Measurements from ENCODE around the gene CLRN3.

Gene CLRN3

DNA sequence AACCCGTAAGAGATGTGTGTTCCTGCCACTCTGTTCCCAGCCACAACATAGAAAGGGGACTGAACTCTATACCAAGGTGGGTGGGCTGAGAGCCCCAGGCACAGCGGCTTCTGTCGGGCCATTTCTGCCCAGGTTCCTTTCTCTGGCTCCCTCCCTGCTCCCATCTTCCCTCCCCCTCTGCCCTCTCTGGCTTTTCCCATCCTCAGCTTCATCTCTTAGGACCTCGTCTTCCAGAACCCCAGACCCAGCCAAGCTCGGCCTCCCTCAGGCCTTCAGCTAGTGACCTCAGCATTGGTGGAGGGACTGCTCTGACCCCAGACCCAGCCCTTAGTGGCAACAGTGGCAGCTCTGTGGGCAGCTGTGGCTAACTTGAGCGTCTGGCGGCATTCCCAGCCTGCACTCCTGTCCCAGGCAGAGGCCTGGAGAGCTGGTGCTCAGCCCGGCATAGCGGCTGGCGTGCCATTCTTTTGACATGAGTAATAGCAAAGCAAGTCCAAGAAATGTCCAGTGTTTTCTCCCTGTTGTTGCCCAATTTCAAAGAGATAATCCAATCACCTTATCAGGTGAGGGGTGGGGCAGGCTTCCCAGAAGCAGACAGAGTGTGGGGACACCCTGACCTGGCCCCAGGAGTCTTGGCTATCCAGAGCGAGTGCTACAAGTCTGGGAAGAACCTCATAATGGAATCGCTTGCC is 30.1 kb upstream of the CLRN3 start:
- no peaks in the 10 kb centered on the region for H3K9me3 Mint-ChIP-seq
- no peak overlapping the region for H3K4me3 Mint-ChIP-seq
- H3K4me1 Mint-ChIP-seq (ENCODE audit: low read depth): peaks cover 10% of the 10 kb centered on the region
- H3K27me3 Mint-ChIP-seq: no peaks in the 10 kb centered on the region
- no peak overlapping the region for H3K27ac Mint-ChIP-seq
- H3K36me3 Mint-ChIP-seq (ENCODE audit: low read depth): no peaks in the 10 kb centered on the region

GRCh38 chr10:127922206-127922605 is 29.5 kb upstream of the CLRN3 start:
- H3K4me3 Mint-ChIP-seq: no peak overlapping the region
- no peaks in the 10 kb centered on the region for H3K27me3 Mint-ChIP-seq
- no peak overlapping the region for H3K27ac Mint-ChIP-seq
- no peaks in the 10 kb centered on the region for H3K9me3 Mint-ChIP-seq
- H3K36me3 Mint-ChIP-seq (ENCODE audit: low read depth): no peaks in the 10 kb centered on the region
- H3K4me1 Mint-ChIP-seq (ENCODE audit: low read depth): peaks cover 10% of the 10 kb centered on the region

- H3K4me1 Mint-ChIP-seq (ENCODE audit: low read depth): peaks cover 10% of the 10 kb centered on the region
- no peaks in the 10 kb centered on the region for H3K27me3 Mint-ChIP-seq
- H3K36me3 Mint-ChIP-seq (ENCODE audit: low read depth): no peaks in the 10 kb centered on the region
- H3K27ac Mint-ChIP-seq: no peak overlapping the region
- no peaks in the 10 kb centered on the region for H3K9me3 Mint-ChIP-seq
- no peak overlapping the region for H3K4me3 Mint-ChIP-seq
Measured at GRCh38 chr10:127921753-127922145, 29.0 kb upstream of the CLRN3 start.

DNA sequence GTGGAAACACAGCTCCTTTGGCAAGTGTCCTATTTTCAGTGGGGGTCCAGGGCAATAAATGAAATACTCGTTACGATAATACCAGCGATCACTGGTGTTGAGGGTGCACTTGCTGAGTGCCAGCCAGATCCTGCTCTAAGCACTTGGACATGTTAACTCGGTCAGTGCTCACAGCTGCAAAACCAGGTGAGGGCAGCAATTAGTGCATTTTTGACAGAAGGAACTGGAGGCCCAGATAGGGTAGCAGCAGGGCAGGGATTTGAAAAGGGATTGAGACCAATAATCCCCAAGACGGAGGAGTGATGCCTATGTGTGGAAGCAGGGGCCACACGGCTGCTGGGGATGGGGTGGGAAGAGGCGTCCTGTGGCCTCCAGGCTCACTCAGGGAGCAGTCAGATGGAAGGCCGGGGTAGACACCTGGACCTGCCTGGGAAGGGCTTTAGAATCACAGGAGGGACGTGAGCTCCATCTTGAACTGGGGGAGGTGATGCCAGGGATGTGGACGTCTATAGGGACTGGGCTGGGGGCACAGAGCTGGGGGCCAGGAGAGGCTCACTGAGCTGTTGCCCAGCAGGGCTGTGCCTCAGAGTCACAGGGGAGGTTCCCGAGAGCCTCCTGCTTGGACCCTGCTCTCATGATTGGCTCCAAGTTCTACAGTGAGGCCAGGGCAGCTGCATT is 28.5 kb upstream of the CLRN3 start:
- H3K27ac Mint-ChIP-seq: no peak overlapping the region

DNA sequence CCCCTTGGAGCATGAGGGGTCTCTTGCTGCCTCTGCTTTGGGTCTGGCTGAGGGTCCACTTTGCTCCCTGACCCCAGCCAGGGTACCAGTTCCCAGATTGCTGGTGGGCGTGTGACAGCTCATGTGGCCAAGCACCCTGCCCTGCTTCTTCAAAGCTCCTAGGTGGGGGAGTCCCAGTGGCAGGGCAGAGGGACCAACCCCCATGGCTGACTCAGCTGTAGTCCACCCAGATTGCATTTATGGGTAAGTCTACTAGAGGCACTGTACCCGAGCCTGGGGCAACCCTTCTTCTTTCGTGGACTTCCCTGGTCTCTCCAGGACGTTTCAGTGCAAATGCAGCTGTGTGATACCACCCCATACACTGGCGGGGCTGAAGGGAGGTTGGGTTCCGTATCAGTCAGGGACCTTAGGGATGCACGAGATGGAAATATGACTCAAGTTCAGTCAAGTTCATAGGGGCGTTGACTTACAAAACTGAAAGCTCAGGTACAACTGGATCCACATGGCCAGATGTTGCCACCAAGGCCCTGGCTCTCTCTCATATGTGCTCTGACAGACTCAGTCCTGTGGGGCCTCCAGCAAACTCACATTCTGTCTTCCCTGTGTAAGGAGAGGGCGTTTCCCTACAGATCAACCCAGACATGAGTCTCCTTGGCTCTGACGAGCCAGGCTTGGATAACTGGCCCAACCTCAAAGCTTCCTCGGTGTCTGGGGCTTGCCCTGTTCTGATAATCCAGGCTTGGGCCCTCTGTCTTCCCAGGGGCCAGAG is 27.7 kb upstream of the CLRN3 start:
- Mint-ChIP-seq H3K4me1 (ENCODE audit: low read depth) (peaks cover 10% of the 10 kb centered on the region), H3K4me3 (no peak overlapping the region), H3K27me3 (no peaks in the 10 kb centered on the region), H3K27ac (no peak overlapping the region), H3K36me3 (ENCODE audit: low read depth) (no peaks in the 10 kb centered on the region), H3K9me3 (peaks cover 4% of the 10 kb centered on the region)

More for the DNA sequence above, 28.5 kb upstream of the CLRN3 start:
- Mint-ChIP-seq H3K9me3 (peaks cover 2% of the 10 kb centered on the region), H3K4me1 (ENCODE audit: low read depth) (peaks cover 10% of the 10 kb centered on the region), H3K27me3 (no peaks in the 10 kb centered on the region), H3K36me3 (ENCODE audit: low read depth) (no peaks in the 10 kb centered on the region), H3K4me3 (no peak overlapping the region)

DNA sequence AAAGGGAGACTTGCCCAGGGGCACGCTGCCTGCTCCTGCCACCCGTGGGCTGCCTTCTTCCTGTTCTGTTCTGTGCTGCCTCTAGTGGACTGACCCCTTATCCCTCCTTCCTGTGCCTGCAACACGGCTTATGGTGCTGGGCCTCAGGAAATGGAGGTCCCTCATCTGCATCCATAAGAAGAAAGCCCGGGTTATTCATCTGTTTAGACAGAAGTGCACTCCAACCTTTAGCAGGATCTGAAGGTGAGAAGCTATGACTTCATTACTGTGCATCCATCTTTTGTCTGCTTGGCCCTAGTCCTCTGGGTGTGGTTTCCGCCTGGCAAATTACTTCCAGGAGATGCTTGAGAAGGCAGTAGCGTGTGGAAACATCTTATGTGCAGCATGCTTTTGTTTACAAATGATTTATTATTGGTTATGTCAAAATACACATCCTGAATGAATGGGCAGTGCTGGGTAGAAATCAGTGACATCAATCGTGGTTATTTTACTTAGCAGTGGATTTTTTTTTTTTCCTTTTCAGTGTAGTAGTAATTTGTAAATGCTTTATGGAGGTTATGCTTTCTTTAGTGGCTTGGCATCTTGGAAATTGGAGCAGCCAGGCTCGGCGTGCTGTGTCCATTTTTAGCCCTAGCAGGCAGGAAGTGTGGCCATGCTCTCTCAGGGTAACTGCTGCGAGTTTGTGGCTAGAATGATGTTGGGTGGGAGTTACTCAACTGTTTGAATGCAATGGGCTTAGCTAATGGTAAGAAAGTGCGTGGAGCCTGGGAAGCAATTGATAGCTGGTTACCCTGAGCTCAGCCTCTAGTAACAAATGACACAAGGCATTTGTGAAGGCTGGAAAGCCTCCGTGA is 26.9 kb upstream of the CLRN3 start:
- Mint-ChIP-seq H3K4me1 (ENCODE audit: low read depth) (peaks cover 10% of the 10 kb centered on the region), H3K27ac (no peak overlapping the region), H3K4me3 (no peak overlapping the region), H3K36me3 (ENCODE audit: low read depth) (no peaks in the 10 kb centered on the region), H3K9me3 (peaks cover 4% of the 10 kb centered on the region), H3K27me3 (no peaks in the 10 kb centered on the region)

DNA sequence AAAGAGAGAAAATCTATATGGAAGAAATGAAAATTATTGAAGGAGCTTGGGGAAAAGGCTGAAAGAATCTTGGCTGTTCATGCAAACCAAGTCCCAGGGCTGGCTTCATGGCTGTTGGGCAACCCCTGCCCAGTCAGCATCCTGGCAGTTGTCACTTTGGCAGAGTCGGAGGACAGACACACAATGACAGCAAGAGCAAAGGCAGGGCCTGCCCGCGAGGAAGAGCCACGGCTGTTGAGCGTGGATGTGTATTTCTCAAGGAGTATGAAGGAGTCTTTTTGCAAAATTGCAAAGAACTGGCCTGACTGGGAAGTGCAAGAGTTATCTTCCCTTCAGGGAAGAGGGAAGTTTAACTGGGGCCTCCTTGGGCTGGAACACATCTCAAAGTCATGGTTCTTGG is 25.8 kb upstream of the CLRN3 start:
- no peaks in the 10 kb centered on the region for H3K27me3 Mint-ChIP-seq
- H3K36me3 Mint-ChIP-seq (ENCODE audit: low read depth): no peaks in the 10 kb centered on the region
- no peak overlapping the region for H3K4me3 Mint-ChIP-seq
- peaks cover 4% of the 10 kb centered on the region for H3K9me3 Mint-ChIP-seq
- H3K4me1 Mint-ChIP-seq (ENCODE audit: low read depth): peaks cover 10% of the 10 kb centered on the region
- H3K27ac Mint-ChIP-seq: no peak overlapping the region

DNA sequence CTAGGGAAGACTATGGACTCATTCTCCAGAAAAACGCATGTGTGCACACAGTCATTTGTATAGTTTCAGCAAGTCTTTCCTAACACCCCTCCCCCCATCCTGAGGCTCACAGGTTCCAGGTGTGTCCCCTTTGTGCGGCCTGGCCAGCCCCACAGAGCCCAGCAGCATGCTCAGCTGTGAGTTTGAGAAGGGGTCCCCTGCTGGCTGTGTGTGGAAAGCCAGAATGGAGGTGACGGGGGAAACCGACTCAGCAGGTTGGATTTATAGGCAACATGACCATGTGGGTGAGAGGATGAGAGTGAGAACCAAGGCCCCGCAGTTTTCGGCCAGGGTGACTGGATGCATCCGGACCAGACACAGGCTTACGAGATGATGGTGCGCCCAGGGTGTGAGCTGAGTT is 24.1 kb upstream of the CLRN3 start:
- Mint-ChIP-seq H3K4me1 (ENCODE audit: low read depth) (peaks cover 10% of the 10 kb centered on the region), H3K27me3 (no peaks in the 10 kb centered on the region), H3K27ac (no peak overlapping the region), H3K9me3 (peaks cover 4% of the 10 kb centered on the region), H3K36me3 (ENCODE audit: low read depth) (no peaks in the 10 kb centered on the region), H3K4me3 (no peak overlapping the region)

DNA sequence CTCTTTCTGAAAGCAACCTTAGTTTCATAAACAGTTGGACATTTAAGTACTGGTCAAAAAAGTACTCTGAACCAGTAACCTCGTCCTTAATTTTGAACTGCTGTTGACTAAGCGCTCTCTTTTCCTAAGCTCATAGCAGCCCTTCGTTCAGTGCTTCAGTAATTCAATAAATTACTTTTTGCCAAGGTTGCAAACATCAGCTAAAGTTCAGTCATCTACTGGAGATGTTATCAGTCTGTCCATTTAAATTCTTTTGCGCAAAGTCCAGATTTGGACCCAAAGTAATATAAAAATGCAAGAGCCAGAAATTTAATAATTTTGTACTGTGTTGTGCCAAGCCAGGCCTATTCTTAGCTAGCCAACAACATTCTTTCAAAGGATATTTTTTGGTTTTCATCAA is 22.6 kb upstream of the CLRN3 start:
- Mint-ChIP-seq H3K36me3 (ENCODE audit: low read depth) (no peaks in the 10 kb centered on the region), H3K27me3 (no peaks in the 10 kb centered on the region), H3K4me1 (ENCODE audit: low read depth) (peaks cover 10% of the 10 kb centered on the region)

DNA sequence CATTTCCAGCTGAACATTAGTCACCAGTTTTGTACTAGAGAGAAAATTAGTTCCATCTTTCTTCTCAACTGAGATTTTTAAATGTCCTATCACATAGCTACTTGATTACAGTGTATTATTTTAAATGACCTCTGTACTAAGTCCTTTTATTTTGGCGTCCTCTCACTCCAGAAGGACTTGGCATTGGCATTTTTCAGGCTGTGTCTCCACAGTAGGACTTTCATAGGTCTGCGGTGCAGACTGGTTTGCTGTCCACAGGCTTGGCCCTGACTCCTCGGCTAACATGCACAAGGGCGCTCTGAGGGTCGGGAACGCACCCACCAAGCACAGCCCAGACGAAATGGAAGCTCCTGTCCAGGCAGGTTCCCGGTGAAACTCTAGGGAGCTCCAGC is 20.6 kb upstream of the CLRN3 start:
- Mint-ChIP-seq H3K4me1 (ENCODE audit: low read depth) (no peaks in the 10 kb centered on the region), H3K27ac (no peak overlapping the region), H3K9me3 (peaks cover 4% of the 10 kb centered on the region), H3K4me3 (no peak overlapping the region), H3K27me3 (peaks cover 1% of the 10 kb centered on the region), H3K36me3 (ENCODE audit: low read depth) (no peaks in the 10 kb centered on the region)

More for the DNA sequence above, 22.6 kb upstream of the CLRN3 start:
- H3K27ac Mint-ChIP-seq: no peak overlapping the region
- H3K4me3 Mint-ChIP-seq: no peak overlapping the region
- H3K9me3 Mint-ChIP-seq: peaks cover 4% of the 10 kb centered on the region

DNA sequence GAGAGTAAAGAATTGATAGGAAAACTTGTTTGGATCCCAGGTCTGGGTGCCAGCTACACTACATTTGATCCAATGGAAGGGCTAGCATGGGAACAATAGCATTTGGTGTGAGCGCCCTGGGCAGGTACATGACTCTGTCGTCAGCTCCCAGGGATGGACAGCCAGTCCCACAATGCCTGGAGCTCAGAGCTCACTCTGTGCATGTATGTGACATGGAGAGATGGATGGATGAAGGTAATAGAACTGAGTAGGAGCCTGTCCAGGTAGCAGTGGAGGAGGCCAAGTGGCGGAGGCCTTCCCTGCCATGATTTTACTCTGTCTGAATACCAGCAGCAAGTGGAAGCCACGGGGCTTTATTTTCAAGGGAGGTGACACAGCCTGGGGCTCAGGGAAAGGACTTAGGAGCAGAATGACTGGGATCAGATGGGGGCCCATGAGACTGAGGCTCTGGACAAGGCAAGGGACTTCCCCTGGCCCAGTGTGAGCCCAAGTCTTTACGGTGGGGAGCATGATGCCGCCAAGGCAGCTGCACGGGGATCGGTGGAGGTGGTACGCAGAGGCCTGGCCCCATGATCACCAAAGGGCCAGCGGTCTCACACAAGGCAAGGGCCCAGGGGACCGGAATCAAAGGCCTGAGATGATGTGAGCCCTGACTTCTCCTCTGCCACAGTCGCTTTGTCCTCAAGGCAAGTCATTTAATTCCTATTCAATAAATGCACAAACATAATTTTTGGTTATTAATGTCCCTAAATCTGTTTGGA is 20.0 kb upstream of the CLRN3 start:
- Mint-ChIP-seq H3K4me1 (ENCODE audit: low read depth) (no peaks in the 10 kb centered on the region), H3K4me3 (no peak overlapping the region), H3K27me3 (peaks cover 6% of the 10 kb centered on the region), H3K36me3 (ENCODE audit: low read depth) (no peaks in the 10 kb centered on the region), H3K9me3 (peaks cover 4% of the 10 kb centered on the region), H3K27ac (no peak overlapping the region)

- Mint-ChIP-seq H3K27ac (no peak overlapping the region), H3K4me1 (ENCODE audit: low read depth) (no peaks in the 10 kb centered on the region), H3K27me3 (peaks cover 6% of the 10 kb centered on the region), H3K4me3 (no peak overlapping the region), H3K9me3 (peaks cover 4% of the 10 kb centered on the region), H3K36me3 (ENCODE audit: low read depth) (no peaks in the 10 kb centered on the region)
Measured at GRCh38 chr10:127911867-127912257, 19.1 kb upstream of the CLRN3 start.

DNA sequence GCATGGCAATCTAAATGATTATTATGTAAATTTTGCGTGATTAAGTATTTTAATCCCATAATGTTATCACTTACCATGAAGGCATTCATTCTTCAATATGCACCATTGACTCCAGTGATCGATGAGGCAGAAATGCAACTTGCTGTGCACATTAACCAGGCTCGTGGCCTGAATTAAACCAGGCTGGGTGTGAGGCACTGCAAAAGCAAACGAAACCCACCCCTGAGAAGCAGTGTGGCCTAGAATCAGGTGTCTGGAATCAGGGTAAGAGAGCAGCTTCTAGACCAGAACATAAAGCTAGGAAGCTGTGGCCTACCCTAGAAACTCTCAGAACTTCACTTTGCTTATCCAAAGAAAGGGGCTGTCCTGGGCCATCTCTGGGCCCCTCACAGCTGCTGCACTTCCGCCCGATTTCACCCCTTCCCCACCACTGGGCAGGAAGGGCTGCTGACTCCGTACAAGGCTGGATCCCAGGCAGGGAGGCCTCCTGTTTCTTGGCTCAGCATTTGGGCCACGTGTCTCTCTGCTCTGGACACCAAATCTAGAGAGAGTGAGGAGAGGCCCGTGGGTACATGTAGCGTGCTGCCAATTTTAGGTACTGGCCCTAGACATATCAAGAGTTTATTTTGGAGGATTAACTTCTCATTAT is 18.6 kb upstream of the CLRN3 start:
- no peaks in the 10 kb centered on the region for H3K4me1 Mint-ChIP-seq (ENCODE audit: low read depth)
- peaks cover 6% of the 10 kb centered on the region for H3K27me3 Mint-ChIP-seq
- no peaks in the 10 kb centered on the region for H3K36me3 Mint-ChIP-seq (ENCODE audit: low read depth)
- H3K9me3 Mint-ChIP-seq: peaks cover 3% of the 10 kb centered on the region
- H3K27ac Mint-ChIP-seq: no peak overlapping the region
- no peak overlapping the region for H3K4me3 Mint-ChIP-seq

- Mint-ChIP-seq H3K27ac (no peak overlapping the region), H3K36me3 (ENCODE audit: low read depth) (no peaks in the 10 kb centered on the region), H3K27me3 (peaks cover 9% of the 10 kb centered on the region), H3K4me3 (no peak overlapping the region), H3K4me1 (ENCODE audit: low read depth) (no peaks in the 10 kb centered on the region), H3K9me3 (no peaks in the 10 kb centered on the region)
Measured at GRCh38 chr10:127910464-127910770, 17.7 kb upstream of the CLRN3 start.

Data from stimulated activated naive CD8-positive, alpha-beta T cell treated with anti-CD3 and anti-CD28 coated beads, Interleukin-15, Interleukin-2, amounts not matched to agents 100 ng/mL and 50 ng/mL, for 24 hours (primary cell).